Testis (tissue), 2 donors: Measurements from ENCODE around the gene STK17A.

ENCODE experiments used
- POLR2A ChIP-seq: fragments of 450-650 bp; IDR thresholded peaks from one replicate; pipeline ENCODE4 v1.6.1; 2017; ENCODE audit warnings: antibody characterized with exemption, mild to moderate bottlenecking, moderate library complexity
- TF ChIP-seq, protein P1 (sequence below), 3 experiments: fragments of 450-650 bp in 2 of 3; fragments of 200-600 bp in 1 of 3; sonication (generic) in 1 of 3; IDR thresholded peaks; one replicate each; pipeline ENCODE4 v1.5.1; 2016 to 2019; ENCODE audit warnings: antibody characterized with exemption in 3 of 3, mild to moderate bottlenecking in 2 of 3, moderate library complexity in 1 of 3

DNA sequence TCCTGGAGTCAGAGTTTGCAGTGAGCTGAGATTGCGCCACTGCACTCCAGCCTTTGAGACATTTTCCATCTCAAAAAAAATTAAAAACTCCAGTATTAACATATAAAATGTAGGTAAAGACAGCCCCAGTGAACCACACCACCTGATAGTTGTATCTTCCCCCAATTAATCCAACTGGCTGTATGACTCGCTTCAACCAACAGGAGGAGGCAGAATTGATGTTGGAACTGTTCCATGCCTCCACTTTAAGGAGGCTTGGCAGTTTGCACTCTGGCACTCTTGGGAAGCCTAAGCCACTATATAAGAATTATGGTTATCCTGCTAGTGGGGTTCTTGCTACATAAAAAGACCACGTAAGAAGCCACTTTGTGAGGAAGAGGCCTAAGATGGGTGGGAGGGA is 72.7 kb downstream of the STK17A start:
- TF ChIP-seq, protein P1, sequence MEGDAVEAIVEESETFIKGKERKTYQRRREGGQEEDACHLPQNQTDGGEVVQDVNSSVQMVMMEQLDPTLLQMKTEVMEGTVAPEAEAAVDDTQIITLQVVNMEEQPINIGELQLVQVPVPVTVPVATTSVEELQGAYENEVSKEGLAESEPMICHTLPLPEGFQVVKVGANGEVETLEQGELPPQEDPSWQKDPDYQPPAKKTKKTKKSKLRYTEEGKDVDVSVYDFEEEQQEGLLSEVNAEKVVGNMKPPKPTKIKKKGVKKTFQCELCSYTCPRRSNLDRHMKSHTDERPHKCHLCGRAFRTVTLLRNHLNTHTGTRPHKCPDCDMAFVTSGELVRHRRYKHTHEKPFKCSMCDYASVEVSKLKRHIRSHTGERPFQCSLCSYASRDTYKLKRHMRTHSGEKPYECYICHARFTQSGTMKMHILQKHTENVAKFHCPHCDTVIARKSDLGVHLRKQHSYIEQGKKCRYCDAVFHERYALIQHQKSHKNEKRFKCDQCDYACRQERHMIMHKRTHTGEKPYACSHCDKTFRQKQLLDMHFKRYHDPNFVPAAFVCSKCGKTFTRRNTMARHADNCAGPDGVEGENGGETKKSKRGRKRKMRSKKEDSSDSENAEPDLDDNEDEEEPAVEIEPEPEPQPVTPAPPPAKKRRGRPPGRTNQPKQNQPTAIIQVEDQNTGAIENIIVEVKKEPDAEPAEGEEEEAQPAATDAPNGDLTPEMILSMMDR (IDR thresholded peaks at IDR 0.05), result no peak
- TF ChIP-seq POLR2A, result no peak
